WTC11 (cell line): ENCODE measurements around the gene USP2. TPM values are rescaled to one million over a fixed set of nuclear protein-coding genes. Genes with fewer than 3 reads are reported as not detected.

ENCODE experiments used
- microRNA-seq: library from miRNA; unstranded; fragments of <30 nt; microRNA quantifications from one replicate; pipeline ENCODE4 v1.2.0, GENCODE V29; 2022; ENCODE audit warnings: borderline number of aligned reads
- total RNA-seq: library from RNA; stranded (reverse); gene quantifications from 3 replicates; pipeline ENCODE4 v1.2.3, GENCODE V29; 2021

Gene USP2
- total RNA-seq, 1 experiment from 2014 or later: 8.0 TPM

Small RNA genes lying within 50 kb of the gene (microRNA-seq; reads per million reads assigned to microRNA genes)
- not detected for gene MIR6756

Other genes starting within 250 kb of the USP2 start
- 1.9 to 4.4 TPM (median 2.1 TPM) in 3 replicates for gene ABCG4, start 232.6 kb downstream of the USP2 start, total RNA-seq
- gene NLRX1, start 213.0 kb downstream of the USP2 start, total RNA-seq: 19.9 to 23.2 TPM (median 20.8 TPM) in 3 replicates
- gene NHERF4, start 196.2 kb downstream of the USP2 start, total RNA-seq: 0.32 to 0.59 TPM in 2 of 3 replicates, not detected in the other
- gene CBL, start 175.4 kb downstream of the USP2 start, total RNA-seq: 45.6 to 47.9 TPM (median 46.7 TPM) in 3 replicates
- gene MCAM, start 64.6 kb downstream of the USP2 start, total RNA-seq: 20.7 to 26.4 TPM (median 22.1 TPM) in 3 replicates
- 90.0 to 91.1 TPM (median 90.6 TPM) in 3 replicates for gene RNF26, start 47.2 kb downstream of the USP2 start, total RNA-seq
- 2.0 to 3.0 TPM (median 2.2 TPM) in 3 replicates for gene C1QTNF5, start 40.8 kb downstream of the USP2 start, total RNA-seq
- not detected in 3 replicates for gene MFRP, start 35.0 kb downstream of the USP2 start, total RNA-seq
- gene THY1, start 41.5 kb upstream of the USP2 start, total RNA-seq: 325 to 376 TPM (median 365 TPM) in 3 replicates